ENCODE measurements around the gene PHF8. TPM values are rescaled to one million over a fixed set of nuclear protein-coding genes. Genes with fewer than 3 reads are reported as not detected.

The PHF8 gene
- total RNA-seq, 1 donor: 25.0 TPM

DNA sequence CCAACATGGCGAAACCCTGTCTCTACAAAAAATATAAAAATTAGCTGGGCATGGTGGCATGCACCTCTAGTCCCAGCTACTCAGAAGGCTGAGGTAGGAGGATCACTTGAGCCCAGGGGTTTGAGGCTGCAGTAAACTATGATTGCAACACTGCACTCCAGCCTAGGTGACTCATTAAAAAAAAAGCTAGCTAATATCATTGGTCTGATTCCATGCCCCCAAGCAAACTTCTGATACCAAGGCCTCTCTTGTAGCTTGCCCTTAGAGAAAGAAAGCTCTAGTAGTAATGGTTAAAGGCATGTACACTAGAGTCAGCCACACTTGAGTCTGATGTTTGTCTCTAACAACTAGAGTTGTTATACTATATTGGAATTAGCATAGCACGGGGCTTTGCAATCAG lies 32.6 kb upstream of the PHF8 start:
- DNase-seq (ENCODE audit: low read depth): peak; percentile 55
- TF ChIP-seq, protein P1, sequence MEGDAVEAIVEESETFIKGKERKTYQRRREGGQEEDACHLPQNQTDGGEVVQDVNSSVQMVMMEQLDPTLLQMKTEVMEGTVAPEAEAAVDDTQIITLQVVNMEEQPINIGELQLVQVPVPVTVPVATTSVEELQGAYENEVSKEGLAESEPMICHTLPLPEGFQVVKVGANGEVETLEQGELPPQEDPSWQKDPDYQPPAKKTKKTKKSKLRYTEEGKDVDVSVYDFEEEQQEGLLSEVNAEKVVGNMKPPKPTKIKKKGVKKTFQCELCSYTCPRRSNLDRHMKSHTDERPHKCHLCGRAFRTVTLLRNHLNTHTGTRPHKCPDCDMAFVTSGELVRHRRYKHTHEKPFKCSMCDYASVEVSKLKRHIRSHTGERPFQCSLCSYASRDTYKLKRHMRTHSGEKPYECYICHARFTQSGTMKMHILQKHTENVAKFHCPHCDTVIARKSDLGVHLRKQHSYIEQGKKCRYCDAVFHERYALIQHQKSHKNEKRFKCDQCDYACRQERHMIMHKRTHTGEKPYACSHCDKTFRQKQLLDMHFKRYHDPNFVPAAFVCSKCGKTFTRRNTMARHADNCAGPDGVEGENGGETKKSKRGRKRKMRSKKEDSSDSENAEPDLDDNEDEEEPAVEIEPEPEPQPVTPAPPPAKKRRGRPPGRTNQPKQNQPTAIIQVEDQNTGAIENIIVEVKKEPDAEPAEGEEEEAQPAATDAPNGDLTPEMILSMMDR (IDR thresholded peaks at IDR 0.05; ENCODE audit: insufficient read depth, low read depth, low read length): no peak
- H3K4me3 ChIP-seq (ENCODE audit: low read depth, low read length): no peak overlapping the region

DNA sequence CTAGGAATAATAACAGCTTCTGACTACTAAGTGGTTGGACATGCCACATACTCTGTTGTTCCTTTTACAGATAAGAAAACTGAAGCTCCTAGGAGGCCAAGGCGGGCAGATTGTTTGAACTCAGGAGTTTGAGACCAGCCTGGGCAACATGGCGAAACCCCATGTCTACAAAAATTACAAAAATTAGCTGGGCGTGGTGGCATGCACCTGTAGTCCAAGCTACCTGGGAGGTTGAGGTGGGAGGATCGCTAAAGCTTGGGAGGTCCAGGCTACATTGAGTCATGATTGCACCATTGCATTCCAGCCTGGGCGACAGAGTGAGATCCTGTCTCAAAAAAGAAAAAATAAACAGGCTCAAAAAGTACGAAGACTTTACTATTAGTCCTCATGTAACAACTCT lies 30.6 kb upstream of the PHF8 start:
- TF ChIP-seq, protein P1 (IDR thresholded peaks at IDR 0.05; ENCODE audit: insufficient read depth, low read depth, low read length): no peak
- DNase-seq (ENCODE audit: low read depth): no peak
- no peak overlapping the region for H3K4me3 ChIP-seq (ENCODE audit: low read depth, low read length)

DNA sequence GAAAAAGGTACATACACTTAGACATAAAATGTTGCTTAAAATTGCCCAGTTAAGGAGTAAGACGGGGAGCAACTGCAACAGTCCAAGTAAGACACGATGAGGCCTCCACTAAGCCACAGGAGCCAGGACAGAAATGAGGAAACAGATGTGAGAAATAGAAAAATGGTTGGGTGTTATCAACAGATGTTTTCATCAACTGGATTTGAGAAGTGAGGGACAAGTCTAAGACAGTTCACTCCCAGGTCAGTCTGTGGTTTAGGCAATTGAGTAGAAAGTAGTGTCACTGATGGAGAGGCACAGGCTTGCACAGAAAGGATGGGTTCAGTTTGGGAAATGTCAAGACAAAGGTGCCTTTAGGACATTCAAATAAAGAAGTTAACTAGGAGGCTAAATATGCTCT lies 23.5 kb upstream of the PHF8 start:
- TF ChIP-seq, protein P1 (IDR thresholded peaks at IDR 0.05; ENCODE audit: insufficient read depth, low read depth, low read length): no peak
- no peak for DNase-seq (ENCODE audit: low read depth)
- H3K4me3 ChIP-seq (ENCODE audit: low read depth, low read length): no peak overlapping the region

DNA sequence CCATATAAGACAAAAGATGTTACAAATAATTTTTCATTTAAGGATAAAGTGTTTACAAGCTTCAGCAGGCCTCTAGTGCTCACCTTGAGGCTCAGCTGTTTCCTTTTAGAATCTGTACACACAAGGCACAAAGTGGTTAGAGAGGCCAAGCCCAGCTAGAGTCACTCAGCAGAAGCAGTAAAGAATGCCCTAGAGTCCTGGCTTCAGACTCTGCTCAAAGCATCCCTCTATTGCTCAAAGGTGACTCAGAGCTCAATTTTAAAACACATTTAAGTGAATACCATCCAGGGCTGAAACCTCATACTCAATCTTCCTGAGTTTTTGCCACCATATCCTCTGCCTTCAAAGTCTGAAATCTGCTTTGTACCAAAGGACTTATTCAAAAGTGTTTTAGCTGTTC lies 22.6 kb upstream of the PHF8 start:
- DNase-seq (ENCODE audit: low read depth): no peak
- H3K4me3 ChIP-seq (ENCODE audit: low read depth, low read length): no peak overlapping the region
- TF ChIP-seq, protein P1 (IDR thresholded peaks at IDR 0.05; ENCODE audit: insufficient read depth, low read depth, low read length): no peak

DNA sequence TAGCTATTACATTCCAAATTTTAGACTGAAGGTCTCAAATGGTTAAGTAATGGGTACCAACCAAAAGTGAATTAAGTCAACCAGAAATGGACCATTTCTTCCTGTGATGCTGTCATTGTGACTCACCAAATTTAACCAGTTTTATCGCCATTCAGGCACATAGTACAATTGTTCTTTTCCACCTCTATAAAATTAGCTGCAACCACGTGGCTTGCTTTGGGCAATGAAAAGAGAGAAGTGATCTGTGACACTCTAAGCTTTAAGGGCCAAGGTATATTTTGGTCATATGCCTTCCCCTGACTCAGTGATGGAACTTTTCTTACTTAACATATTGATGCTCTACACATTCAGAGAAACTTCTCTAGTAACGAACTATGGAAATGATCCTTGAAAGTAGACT lies 20.3 kb upstream of the PHF8 start:
- no peak for DNase-seq (ENCODE audit: low read depth)
- no peak overlapping the region for H3K4me3 ChIP-seq (ENCODE audit: low read depth, low read length)
- TF ChIP-seq, protein P1 (IDR thresholded peaks at IDR 0.05; ENCODE audit: insufficient read depth, low read depth, low read length): no peak

DNA sequence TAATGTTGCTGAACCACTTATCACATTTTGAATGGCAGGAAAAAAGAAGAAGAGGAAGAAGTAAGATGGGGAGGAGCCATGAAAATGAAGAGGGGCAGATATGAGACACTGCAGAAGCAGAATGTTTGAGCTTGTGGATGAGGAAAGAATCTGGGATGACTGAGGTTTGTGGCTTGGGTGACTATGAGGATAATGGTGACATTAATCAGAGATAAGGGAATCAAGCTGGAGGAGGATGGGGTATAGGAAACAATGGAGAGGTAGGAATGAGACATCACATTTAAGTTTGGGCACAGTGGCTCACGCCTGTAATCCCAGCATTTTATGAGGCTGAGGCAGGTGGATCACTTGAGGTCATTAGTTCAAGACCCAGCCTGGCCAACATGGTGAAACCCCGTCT lies 19.1 kb upstream of the PHF8 start:
- no peak for DNase-seq (ENCODE audit: low read depth)
- TF ChIP-seq, protein P1 (IDR thresholded peaks at IDR 0.05; ENCODE audit: insufficient read depth, low read depth, low read length): no peak
- H3K4me3 ChIP-seq (ENCODE audit: low read depth, low read length): no peak overlapping the region

DNA sequence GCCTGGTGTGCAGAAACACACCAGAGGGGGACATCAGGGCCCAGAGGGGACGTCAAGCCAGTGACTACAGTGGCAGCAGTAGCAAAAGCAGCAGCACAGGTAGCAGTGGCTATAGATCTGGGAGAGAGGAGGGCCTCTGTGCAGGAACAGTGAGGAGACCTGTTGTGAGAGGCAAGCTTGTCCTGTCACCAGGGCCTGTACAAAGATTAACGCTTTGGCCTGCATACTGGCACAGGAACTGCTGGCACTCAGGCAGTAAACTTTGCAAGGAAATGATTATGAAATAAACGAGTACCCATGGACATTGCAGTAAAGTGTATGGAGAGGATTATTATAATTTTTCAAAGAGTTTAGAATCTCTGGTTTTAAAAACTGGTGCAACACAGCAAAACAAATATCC lies 5.5 kb upstream of the PHF8 start:
- TF ChIP-seq, protein P1 (IDR thresholded peaks at IDR 0.05; ENCODE audit: insufficient read depth, low read depth, low read length): no peak
- DNase-seq (ENCODE audit: low read depth): no peak
- H3K4me3 ChIP-seq (ENCODE audit: low read depth, low read length): no peak overlapping the region

Measured in fibroblast of villous mesenchyme (primary cell).